Kidney tubule cell (primary cell): Measurements from ENCODE around the gene PAQR4.

Experiments
- DNase-seq: peaks from one replicate; pipeline ENCODE4 v3.0.0-alpha.2; 2018; ENCODE audit warnings: low spot score

The PAQR4 gene

GRCh38 chr16:3004781-3005284, 35.7 kb downstream of the PAQR4 start:
- DNase-seq, result peak; percentile 65

- DNase-seq, result no peak
Measured at GRCh38 chr16:3007059-3007956, 38.2 kb downstream of the PAQR4 start.

- no peak for DNase-seq
Measured at GRCh38 chr16:3007957-3008689, 39.0 kb downstream of the PAQR4 start.

GRCh38 chr16:3008690-3009037, 39.5 kb downstream of the PAQR4 start:
- no peak for DNase-seq

GRCh38 chr16:3009568-3010390, 40.6 kb downstream of the PAQR4 start:
- DNase-seq, result peak; percentile 67

GRCh38 chr16:3010510-3010909, 41.4 kb downstream of the PAQR4 start:
- no peak for DNase-seq

GRCh38 chr16:3012246-3012645, 43.1 kb downstream of the PAQR4 start:
- DNase-seq, result peak; percentile 48

GRCh38 chr16:3012828-3013420, 43.8 kb downstream of the PAQR4 start, which contains the start of gene CLDN9:
Gene CLDN9, plus strand, starts transcription at chr16:3012923. Its CDS starts 440 bp downstream, at chr16:3013363.
- DNase-seq, result peak; percentile 52

GRCh38 chr16:3013491-3013951, 44.4 kb downstream of the PAQR4 start:
- DNase-seq, result peak; percentile 47

- no peak for DNase-seq
Measured at GRCh38 chr16:3013998-3014690, 45.0 kb downstream of the PAQR4 start.

- no peak for DNase-seq
Measured at GRCh38 chr16:3014971-3015370, 45.8 kb downstream of the PAQR4 start.

- no peak for DNase-seq
Measured at GRCh38 chr16:3015865-3016521, 46.8 kb downstream of the PAQR4 start.

GRCh38 chr16:3017344-3017743, 48.2 kb downstream of the PAQR4 start:
- DNase-seq, result no peak

GRCh38 chr16:3017794-3018506, 48.8 kb downstream of the PAQR4 start, which contains the start of gene CLDN6:
Gene CLDN6, minus strand, starts transcription at chr16:3018183. Its CDS starts 2,162 bp downstream, at chr16:3016021.
- peak; percentile 36 for DNase-seq

- no peak for DNase-seq
Measured at GRCh38 chr16:3019594-3020246, 50.6 kb downstream of the PAQR4 start.

- DNase-seq, result peak; percentile 88
Measured at GRCh38 chr16:3020247-3020603, 51.1 kb downstream of the PAQR4 start, which contains the start of gene TNFRSF12A. Gene TNFRSF12A, plus strand, starts transcription at chr16:3020368. Its CDS starts 30 bp downstream, at chr16:3020398.

GRCh38 chr16:3020604-3021448, 51.7 kb downstream of the PAQR4 start:
- peak; percentile 98 for DNase-seq
